Stimulated activated CD4-positive, alpha-beta T cell treated with anti-CD3 and anti-CD28 coated beads, Interleukin-12 subunit alpha, Interleukin-12 subunit beta, amount 100 ng/mL, for 4 hours (primary cell): Measurements from ENCODE around the gene TM4SF18.

ENCODE experiments used
- DNase-seq: peaks from one replicate; pipeline ENCODE4 v3.0.0-alpha.2; 2020

The TM4SF18 gene

GRCh38 chr3:149324332-149324731 lies 9.1 kb downstream of the TM4SF18 start:
- DNase-seq, result no peak

GRCh38 chr3:149321640-149322039 lies 11.8 kb downstream of the TM4SF18 start:
- DNase-seq, result no peak

GRCh38 chr3:149321136-149321535 lies 12.3 kb downstream of the TM4SF18 start:
- no peak for DNase-seq

- no peak for DNase-seq
Observed at GRCh38 chr3:149319750-149320149, 13.7 kb downstream of the TM4SF18 start.

- no peak for DNase-seq
Observed at GRCh38 chr3:149317072-149317471, 16.4 kb downstream of the TM4SF18 start.

- no peak for DNase-seq
Observed at GRCh38 chr3:149316437-149316836, 17.0 kb downstream of the TM4SF18 start.

GRCh38 chr3:149315694-149316093 lies 17.7 kb downstream of the TM4SF18 start:
- DNase-seq, result no peak

GRCh38 chr3:149314807-149315578 lies 18.4 kb downstream of the TM4SF18 start:
- no peak for DNase-seq

GRCh38 chr3:149313542-149313941 lies 19.9 kb downstream of the TM4SF18 start:
- no peak for DNase-seq

GRCh38 chr3:149310796-149311534 lies 22.5 kb downstream of the TM4SF18 start:
- no peak for DNase-seq

- DNase-seq, result no peak
Observed at GRCh38 chr3:149307435-149307783, 26.0 kb downstream of the TM4SF18 start.

GRCh38 chr3:149306751-149307434 lies 26.5 kb downstream of the TM4SF18 start:
- DNase-seq, result no peak

- DNase-seq, result no peak
Observed at GRCh38 chr3:149305376-149305775, 28.1 kb downstream of the TM4SF18 start.

GRCh38 chr3:149299938-149300801 lies 33.3 kb downstream of the TM4SF18 start:
- DNase-seq, result no peak

GRCh38 chr3:149296972-149297371 lies 36.5 kb downstream of the TM4SF18 start:
- no peak for DNase-seq

GRCh38 chr3:149292666-149293065 lies 40.8 kb downstream of the TM4SF18 start:
- no peak for DNase-seq

- DNase-seq, result no peak
Observed at GRCh38 chr3:149291178-149291577, 42.3 kb downstream of the TM4SF18 start.

GRCh38 chr3:149288655-149289054 lies 44.8 kb downstream of the TM4SF18 start:
- no peak for DNase-seq

- DNase-seq, result no peak
Observed at GRCh38 chr3:149284034-149284433, 49.4 kb downstream of the TM4SF18 start.

- no peak for DNase-seq
Observed at GRCh38 chr3:149283401-149283800, 50.0 kb downstream of the TM4SF18 start.

- DNase-seq, result no peak
Observed at GRCh38 chr3:149282836-149283235, 50.6 kb downstream of the TM4SF18 start.

- no peak for DNase-seq
Observed at GRCh38 chr3:149282322-149282721, 51.1 kb downstream of the TM4SF18 start.
